GM21360 (cell line): ENCODE data around the gene RPL18.
"Not testable (repeated sequence)": the region's sequence is repeated elsewhere in the genome, so short reads cannot be mapped to it uniquely, and the experiment has no call there.

Experiments
- ATAC-seq: cut with Tn5 transposase; IDR thresholded peaks from one replicate; pipeline ENCODE4 v1.9.1; 2021; ENCODE audit warnings: mild to moderate bottlenecking, moderate library complexity; ENCODE audit not compliant: unreplicated experiment

Gene RPL18

GRCh38 chr19:48588670-48589401, 30.1 kb downstream of the RPL18 start:
- no peak for ATAC-seq

- ATAC-seq: no peak
Measured at GRCh38 chr19:48587387-48587786, 31.6 kb downstream of the RPL18 start.

- no peak for ATAC-seq
Measured at GRCh38 chr19:48582168-48582567, 36.8 kb downstream of the RPL18 start.

- ATAC-seq: no peak
Measured at GRCh38 chr19:48578891-48579290, 40.1 kb downstream of the RPL18 start.

- ATAC-seq: not testable (repeated sequence)
Measured at GRCh38 chr19:48577908-48578307, 41.1 kb downstream of the RPL18 start.

- ATAC-seq: no peak
Measured at GRCh38 chr19:48575931-48576622, 42.9 kb downstream of the RPL18 start.

- ATAC-seq: no peak
Measured at GRCh38 chr19:48573163-48573505, 45.8 kb downstream of the RPL18 start.

GRCh38 chr19:48571378-48572162, 47.4 kb downstream of the RPL18 start:
- ATAC-seq: no peak

- no peak for ATAC-seq
Measured at GRCh38 chr19:48569814-48570213, 49.2 kb downstream of the RPL18 start.

- ATAC-seq: no peak
Measured at GRCh38 chr19:48568345-48568886, 50.6 kb downstream of the RPL18 start.
